HG02678 (cell line): ENCODE results near the gene MYH6.
"Not testable (repeated sequence)": the region's sequence is repeated elsewhere in the genome, so short reads cannot be mapped to it uniquely, and the experiment has no call there.

Source experiments
- ATAC-seq: cut with Tn5 transposase; IDR thresholded peaks from one replicate; pipeline ENCODE4 v1.9.1; 2021; ENCODE audit warnings: mild to moderate bottlenecking, moderate library complexity; ENCODE audit not compliant: unreplicated experiment

MYH6 gene

GRCh38 chr14:23399591-23399990, 8.5 kb downstream of the MYH6 start:
- no peak for ATAC-seq

- ATAC-seq, result no peak
Measured at GRCh38 chr14:23399136-23399535, 8.9 kb downstream of the MYH6 start.

GRCh38 chr14:23398348-23398747, 9.7 kb downstream of the MYH6 start:
- ATAC-seq, result no peak

- ATAC-seq, result no peak
Measured at GRCh38 chr14:23396781-23397407, 11.2 kb downstream of the MYH6 start.

GRCh38 chr14:23396126-23396525, 11.9 kb downstream of the MYH6 start:
- no peak for ATAC-seq

- ATAC-seq, result no peak
Measured at GRCh38 chr14:23392613-23393012, 15.5 kb downstream of the MYH6 start.

GRCh38 chr14:23389871-23390270, 18.2 kb downstream of the MYH6 start:
- ATAC-seq, result not testable (repeated sequence)

- ATAC-seq, result no peak
Measured at GRCh38 chr14:23389396-23389795, 18.7 kb downstream of the MYH6 start.

- no peak for ATAC-seq
Measured at GRCh38 chr14:23388996-23389395, 19.1 kb downstream of the MYH6 start.

GRCh38 chr14:23387916-23388882, 19.9 kb downstream of the MYH6 start:
- no peak for ATAC-seq

GRCh38 chr14:23386999-23387398, 21.1 kb downstream of the MYH6 start:
- no peak for ATAC-seq

GRCh38 chr14:23386266-23386657, 21.8 kb downstream of the MYH6 start:
- not testable (repeated sequence) for ATAC-seq

GRCh38 chr14:23385642-23386265, 22.3 kb downstream of the MYH6 start:
- ATAC-seq, result no peak

- ATAC-seq, result no peak
Measured at GRCh38 chr14:23385244-23385641, 22.8 kb downstream of the MYH6 start.

- ATAC-seq, result no peak
Measured at GRCh38 chr14:23384364-23385080, 23.6 kb downstream of the MYH6 start.

- ATAC-seq, result no peak
Measured at GRCh38 chr14:23382731-23383440, 25.2 kb downstream of the MYH6 start.

GRCh38 chr14:23382276-23382675, 25.8 kb downstream of the MYH6 start:
- no peak for ATAC-seq

GRCh38 chr14:23381871-23382270, 26.2 kb downstream of the MYH6 start:
- ATAC-seq, result no peak

- no peak for ATAC-seq
Measured at GRCh38 chr14:23380976-23381375, 27.1 kb downstream of the MYH6 start.

- no peak for ATAC-seq
Measured at GRCh38 chr14:23380197-23380914, 27.7 kb downstream of the MYH6 start.
